Thyroid gland (tissue), 4 donors: ENCODE measurements around the gene SLC35E1.

Experiments used
- CTCF ChIP-seq, 6 experiments: fragments of 200-600 bp in 3 of 6; fragments of 450-650 bp in 3 of 6; sonication (generic) in 3 of 6; IDR thresholded peaks; one replicate each; pipeline ENCODE4 v1.5.1; 2016 to 2019; ENCODE audit warnings: antibody characterized with exemption in 6 of 6, mild to moderate bottlenecking in 2 of 6, inconsistent platforms in 1 of 6, moderate library complexity in 1 of 6
- POLR2A ChIP-seq, 2 donors: fragments of 450-650 bp; IDR thresholded peaks; one replicate each; pipeline ENCODE4 v1.6.1; 2017; ENCODE audit warnings: antibody characterized with exemption in 2 of 2, mild to moderate bottlenecking in 2 of 2, moderate library complexity in 1 of 2

GRCh38 chr19:16531380-16531669, 40.9 kb downstream of the SLC35E1 start:
- TF ChIP-seq CTCF (IDR thresholded peaks at IDR 0.05) (no peak), POLR2A (IDR thresholded peaks at IDR 0.05) (no peak)
